HG02763 (cell line): ENCODE results near the gene COL7A1.

Experiments
- ATAC-seq: cut with Tn5 transposase; IDR thresholded peaks from one replicate; pipeline ENCODE4 v1.9.1; 2021; ENCODE audit warnings: mild to moderate bottlenecking, moderate library complexity; ENCODE audit not compliant: unreplicated experiment

Gene COL7A1

DNA sequence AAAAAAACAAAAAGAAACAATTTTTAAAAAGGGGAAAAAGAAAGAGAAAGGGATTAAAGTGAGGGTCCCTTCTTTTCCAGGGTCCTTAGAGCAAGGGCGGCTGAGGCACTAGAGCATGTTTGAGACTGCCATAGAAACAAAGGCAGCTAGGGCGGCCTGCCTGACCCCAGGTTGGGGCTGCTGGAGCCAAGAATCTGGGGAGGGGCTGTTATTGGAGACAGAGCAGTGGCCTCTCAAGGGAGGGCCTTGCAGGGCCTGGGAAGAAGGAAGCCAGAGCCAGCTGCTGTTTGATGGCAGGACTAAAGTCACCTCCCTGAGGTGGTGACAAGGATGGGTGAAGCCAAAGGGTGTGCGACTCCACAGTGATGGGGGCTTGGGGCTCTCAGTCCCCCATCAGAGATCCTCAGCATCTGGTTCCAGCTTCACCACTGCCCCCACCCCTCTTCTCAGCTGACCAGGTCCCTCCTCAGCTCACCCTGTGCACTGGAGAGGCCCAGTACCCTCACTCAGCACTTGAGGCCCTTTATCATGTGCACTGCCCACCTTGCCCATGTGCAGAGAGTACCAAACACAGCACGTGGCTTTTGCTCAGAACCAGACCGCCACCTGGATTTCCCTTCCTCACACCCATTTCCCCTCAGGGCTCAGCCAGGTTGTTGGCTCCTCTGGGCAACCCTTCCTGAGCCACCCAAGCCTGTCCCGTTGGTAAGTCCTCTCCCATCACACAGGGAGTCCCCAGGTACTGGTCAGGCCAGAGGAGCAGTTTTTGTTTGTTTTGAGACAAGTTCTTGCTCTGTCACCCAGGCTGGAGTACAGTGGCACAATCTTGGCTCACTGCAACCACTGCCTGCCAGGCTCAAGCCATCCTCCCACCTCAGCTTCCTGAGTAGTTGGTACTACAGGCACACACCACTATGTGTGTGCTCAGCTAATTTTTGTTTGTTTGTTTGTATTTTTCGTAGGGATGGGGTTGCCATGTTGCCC is 24.7 kb upstream of the COL7A1 start:
- ATAC-seq = no peak

DNA sequence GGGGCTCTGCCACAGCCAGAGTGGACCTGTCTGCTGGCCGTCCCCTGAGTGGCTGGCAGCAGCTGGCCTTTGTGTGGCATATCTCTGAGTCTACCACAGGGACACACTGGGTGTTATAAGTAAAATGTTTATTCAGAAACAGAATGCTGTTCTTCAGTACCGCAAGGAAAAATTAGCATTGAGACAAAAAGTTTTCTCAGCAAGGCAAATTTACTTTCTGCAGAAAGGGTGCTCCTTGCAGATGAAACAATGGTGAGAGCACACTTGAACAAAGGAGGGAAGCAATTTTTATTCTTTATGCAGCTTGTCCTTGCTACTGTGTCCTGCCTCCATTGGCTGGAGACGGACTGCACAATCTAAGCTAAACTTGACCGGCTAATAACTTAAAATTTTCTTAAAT is 22.4 kb upstream of the COL7A1 start:
- no peak for ATAC-seq

GRCh38 chr3:48614044-48614443 is 18.9 kb upstream of the COL7A1 start:
- ATAC-seq = no peak

GRCh38 chr3:48612309-48612708 is 17.2 kb upstream of the COL7A1 start:
- ATAC-seq = no peak

DNA sequence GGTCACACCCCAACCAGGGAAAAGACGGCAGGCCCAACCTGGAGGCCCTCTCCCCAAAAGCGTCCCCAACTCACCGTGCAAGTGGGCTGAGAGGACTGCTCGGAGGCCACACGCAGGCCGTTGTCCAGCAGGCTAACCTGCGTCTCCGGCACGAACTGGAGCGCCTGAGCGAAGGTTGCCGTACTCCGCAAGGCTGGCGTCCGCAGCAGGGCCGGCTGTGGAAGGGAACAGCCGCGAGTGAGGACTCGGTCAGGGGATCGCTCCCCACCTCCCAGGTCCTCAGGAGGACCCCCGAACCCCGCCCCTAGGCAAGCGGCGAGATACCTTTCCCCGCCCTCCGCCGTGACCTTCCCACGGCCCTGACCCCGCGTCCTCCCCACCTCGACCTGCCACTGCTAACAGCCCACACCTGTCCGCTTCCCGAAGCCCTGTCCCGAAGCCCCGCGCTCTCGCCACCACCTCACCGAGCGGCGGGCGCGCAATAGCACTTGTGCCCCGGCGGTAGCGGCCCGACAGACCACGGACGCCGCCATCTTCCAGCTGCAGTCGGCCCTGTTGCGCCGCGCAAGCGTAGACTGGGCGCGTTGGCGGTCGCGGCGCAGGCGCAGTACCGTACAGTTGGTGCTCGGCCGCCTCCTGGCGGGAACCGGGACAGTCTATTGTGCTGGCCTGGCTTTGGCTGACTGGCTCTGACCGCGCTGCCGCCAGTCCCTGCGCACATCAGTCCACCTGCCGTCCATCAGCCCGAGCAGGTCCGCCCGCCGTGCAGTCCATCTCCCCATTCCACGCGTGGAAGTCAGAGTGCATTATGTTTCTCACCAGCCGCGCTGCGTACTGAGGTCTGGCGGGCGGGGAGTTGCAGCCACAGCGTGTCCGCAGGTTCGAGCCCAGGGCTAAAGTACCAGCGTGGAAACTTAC is 14.2 kb upstream of the COL7A1 start, which contains the start of gene UQCRC1:
UQCRC1 (minus strand) TSS at position 559 of the 918 bp plus-strand sequence; CDS start at position 533, 26 bp downstream.
- ATAC-seq = peak; percentile 97

- ATAC-seq = no peak
Observed at GRCh38 chr3:48607519-48607918, 12.4 kb upstream of the COL7A1 start.

- ATAC-seq = no peak
Observed at GRCh38 chr3:48601622-48601994, 6.5 kb upstream of the COL7A1 start.

GRCh38 chr3:48600711-48601621 is 5.8 kb upstream of the COL7A1 start:
- no peak for ATAC-seq

GRCh38 chr3:48599509-48600285 is 4.6 kb upstream of the COL7A1 start:
- no peak for ATAC-seq

DNA sequence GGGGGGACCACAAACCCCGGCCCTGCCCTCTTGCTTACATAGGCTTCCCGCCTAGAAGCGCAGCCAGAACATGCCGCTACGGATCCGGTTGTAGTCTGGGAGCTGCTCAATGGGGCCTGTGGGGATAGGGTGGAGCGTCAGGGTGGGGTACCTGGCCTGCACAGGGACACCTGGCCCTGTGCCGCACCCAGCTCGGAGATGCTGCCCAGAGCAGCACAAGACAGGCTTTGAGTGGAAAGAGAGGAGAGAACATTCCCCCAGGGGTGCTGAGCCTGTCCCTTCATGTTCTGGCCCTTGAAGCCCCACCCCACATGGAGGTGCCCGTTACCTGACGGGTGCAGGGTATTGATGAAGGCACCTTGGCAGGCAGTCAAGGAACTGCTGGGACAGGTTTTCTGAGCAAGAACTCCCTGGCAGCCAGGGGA is 4.0 kb upstream of the COL7A1 start:
- no peak for ATAC-seq

- no peak for ATAC-seq
Observed at GRCh38 chr3:48598323-48599076, 3.4 kb upstream of the COL7A1 start.

DNA sequence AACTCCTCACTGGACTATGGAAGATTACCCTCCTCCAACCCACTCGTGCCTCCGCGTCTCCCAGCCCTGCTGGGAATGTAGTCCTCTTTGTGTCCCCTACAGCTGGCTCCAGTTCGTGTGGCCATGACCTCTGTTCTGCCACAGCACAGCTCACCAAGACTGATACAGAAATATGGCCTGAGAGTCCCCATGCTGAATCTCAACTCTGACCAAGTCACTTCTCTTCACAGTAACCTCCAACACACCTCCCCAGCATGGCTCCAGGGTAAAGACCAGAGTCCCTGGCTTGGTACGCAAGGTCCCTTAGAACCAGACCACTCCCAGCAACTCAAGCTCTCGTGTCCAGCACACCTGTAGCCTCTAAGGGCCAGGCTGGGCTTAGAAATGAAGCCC is 2.3 kb upstream of the COL7A1 start:
- ATAC-seq = no peak

DNA sequence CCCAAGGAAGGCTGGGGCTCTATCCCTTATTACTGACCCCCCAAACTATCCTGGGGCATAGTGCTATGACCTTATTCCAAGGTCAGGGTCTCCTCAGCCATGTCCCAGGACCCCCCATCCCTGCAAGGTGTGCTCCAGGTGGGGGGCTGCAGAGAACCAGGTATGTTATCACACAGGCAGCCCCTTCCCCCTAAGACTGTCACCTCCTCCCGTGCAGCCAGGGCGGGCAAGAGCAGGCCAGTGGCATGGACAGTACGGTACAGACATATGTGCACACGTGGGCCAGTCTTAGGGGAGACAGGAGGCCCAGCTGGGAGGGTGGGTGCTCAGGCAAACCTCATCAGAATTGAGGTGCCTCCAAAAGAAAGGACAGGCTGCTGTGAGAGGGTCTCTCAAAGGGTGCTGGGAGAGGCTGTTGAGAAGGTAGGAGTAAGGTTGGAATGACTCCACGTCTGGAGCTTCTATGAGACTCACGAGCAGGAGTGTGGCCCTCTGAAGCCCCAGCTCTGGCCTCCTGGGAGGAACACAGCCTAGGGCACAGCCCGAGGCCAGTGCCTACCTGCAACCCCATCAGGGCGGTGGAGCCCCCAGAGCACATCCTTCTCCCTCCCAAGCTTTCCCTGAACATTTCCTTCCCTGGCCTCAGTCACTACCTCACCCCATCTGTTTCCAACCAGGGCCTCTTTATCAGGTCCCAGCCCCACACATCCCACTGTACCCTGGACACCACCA is 1.7 kb upstream of the COL7A1 start:
- ATAC-seq = no peak

DNA sequence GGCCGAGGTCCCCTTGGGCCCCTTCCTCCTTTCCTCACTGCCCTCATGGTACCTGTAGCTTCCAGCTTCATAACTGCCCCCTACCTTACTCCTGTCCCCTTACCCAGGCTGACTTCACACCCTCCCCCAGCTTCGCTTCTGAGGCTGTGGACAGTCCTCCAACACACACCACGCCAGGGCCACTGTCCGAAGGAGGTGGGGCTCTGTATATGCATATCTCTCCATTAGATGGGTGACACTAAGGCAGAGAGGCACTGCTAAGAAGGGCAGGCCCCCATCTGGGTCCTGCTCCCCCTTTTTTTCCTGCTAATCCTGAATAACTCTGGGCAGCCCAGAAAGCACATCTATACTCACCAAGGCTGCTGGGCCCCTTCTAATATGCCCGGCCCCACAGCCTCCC is 1.0 kb upstream of the COL7A1 start:
- no peak for ATAC-seq

DNA sequence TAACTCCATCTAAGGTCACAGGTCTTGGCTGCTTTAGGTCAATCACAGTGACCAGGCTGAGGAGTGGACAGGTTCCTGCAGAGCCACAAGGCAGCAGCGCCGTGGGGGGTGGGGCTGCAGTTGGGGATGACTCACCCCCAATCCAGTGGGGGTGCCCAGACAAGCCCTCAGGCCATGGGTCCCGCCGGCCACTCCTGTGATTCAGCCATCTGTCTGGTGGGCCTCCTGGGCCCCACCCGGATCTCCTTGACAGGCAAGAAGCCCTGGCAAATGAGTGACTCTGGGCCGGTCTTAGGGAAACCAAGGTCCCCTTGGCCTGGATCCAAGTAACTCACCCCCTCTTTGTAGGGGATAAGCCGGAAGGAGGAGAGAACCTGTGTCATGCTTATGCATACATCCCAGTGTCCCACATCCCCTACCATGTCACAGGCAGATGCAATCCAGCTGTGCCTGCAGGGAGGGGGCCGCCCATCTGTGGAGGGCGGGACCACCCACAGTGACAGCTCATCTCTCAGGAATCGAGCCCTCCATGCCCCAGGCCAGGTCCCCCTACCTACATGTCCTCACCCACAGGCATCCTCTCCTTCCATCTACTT is 495 bp upstream of the COL7A1 start:
- ATAC-seq = no peak

- ATAC-seq = no peak
Observed at GRCh38 chr3:48594417-48595049, 596 bp downstream of the COL7A1 start.

DNA sequence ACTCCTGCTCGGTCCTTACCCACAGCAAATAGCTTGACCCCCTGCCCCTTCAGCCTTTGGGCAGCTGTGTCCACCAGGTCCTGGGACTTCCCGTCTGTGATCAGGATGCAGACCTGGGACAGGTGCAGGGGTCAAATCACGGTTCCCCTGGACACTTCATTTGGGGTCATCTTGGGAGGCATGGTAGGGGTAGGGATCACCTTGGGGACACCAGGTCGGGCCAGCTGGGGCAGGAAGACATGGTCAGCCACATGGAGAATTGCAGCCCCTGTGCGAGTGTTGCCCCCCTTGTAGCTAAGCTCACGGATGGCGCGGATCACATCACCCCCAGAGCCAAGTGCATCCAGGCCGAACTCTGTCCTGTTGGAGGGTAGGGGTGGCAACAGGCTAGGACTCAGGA is 1.8 kb downstream of the COL7A1 start:
- ATAC-seq = no peak
